NB4 (cell line): ENCODE measurements around the gene TIMM23.

Source experiments
- DNase-seq: peaks from one replicate; pipeline ENCODE4 v3.0.0; 2010; ENCODE audit warnings: low read depth
- H3K4me3 ChIP-seq: one replicate; pipeline ENCODE4 v1.5.1; 2011; ENCODE audit warnings: mild to moderate bottlenecking, low read depth, low read length, moderate library complexity
- MYC ChIP-seq: IDR thresholded peaks from 2 replicates; pipeline ENCODE4 v1.6.1; 2011; ENCODE audit warnings: low read depth, low read length
- POLR2A ChIP-seq: IDR thresholded peaks from 2 replicates; pipeline ENCODE4 v1.6.1; 2011; ENCODE audit warnings: mild to moderate bottlenecking; ENCODE audit not compliant: insufficient read length; ENCODE audit errors: extremely low read depth
- TF ChIP-seq, protein P1 (sequence below): IDR thresholded peaks from 2 replicates; pipeline ENCODE4 v1.6.1; 2011; ENCODE audit warnings: low read depth, low read length
- TF ChIP-seq, protein P2 (sequence below): IDR thresholded peaks from one replicate; pipeline ENCODE4 v1.5.1; 2012; ENCODE audit warnings: low read depth, low read length

Gene TIMM23

DNA sequence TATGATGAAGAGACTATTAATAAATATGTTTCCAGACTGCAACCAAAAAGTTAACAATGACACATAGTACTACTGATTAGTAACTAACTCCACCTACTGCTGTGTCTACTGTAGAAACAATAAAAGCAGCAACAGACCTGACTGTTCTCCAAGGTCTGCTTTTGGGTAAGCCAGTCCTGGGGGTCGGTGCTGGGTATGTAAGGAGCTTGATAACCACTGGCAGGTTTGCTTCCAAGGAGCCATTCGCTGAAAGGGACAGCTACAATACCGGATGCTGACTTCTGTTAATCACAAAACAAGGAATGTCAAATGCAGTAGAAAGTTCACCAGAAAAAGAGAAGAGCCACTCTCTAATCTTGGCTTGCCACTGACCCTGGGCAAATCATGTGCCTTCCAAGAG lies 40.5 kb downstream of the TIMM23 start:
- H3K4me3 ChIP-seq, result no peak overlapping the region
- no peak for DNase-seq
- no peak for TF ChIP-seq MYC
- TF ChIP-seq, protein P1, sequence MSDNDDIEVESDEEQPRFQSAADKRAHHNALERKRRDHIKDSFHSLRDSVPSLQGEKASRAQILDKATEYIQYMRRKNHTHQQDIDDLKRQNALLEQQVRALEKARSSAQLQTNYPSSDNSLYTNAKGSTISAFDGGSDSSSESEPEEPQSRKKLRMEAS, result no peak
- TF ChIP-seq POLR2A, result no peak
- TF ChIP-seq, protein P2, sequence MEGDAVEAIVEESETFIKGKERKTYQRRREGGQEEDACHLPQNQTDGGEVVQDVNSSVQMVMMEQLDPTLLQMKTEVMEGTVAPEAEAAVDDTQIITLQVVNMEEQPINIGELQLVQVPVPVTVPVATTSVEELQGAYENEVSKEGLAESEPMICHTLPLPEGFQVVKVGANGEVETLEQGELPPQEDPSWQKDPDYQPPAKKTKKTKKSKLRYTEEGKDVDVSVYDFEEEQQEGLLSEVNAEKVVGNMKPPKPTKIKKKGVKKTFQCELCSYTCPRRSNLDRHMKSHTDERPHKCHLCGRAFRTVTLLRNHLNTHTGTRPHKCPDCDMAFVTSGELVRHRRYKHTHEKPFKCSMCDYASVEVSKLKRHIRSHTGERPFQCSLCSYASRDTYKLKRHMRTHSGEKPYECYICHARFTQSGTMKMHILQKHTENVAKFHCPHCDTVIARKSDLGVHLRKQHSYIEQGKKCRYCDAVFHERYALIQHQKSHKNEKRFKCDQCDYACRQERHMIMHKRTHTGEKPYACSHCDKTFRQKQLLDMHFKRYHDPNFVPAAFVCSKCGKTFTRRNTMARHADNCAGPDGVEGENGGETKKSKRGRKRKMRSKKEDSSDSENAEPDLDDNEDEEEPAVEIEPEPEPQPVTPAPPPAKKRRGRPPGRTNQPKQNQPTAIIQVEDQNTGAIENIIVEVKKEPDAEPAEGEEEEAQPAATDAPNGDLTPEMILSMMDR, result no peak

DNA sequence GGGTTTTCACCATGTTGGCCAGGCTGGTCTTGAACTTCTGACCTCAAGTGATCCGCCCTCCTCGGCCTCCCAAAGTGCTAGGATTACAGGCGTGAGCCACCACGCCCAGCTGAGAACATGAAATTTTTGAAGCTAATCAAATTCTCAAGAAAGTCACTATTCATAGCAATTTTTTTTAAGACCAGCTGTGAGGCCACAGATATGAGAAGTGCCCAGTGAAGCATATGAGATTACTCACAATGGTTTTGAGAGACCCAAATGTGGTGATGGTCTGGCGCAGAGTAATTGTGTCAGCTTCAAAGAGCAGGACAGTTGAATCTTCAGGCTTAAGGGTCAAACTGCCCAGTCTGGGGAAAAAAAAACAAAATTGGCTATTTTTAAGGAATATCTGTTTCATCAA lies 41.9 kb downstream of the TIMM23 start:
- TF ChIP-seq MYC, result no peak
- TF ChIP-seq, protein P2, result no peak
- TF ChIP-seq, protein P1, result no peak
- TF ChIP-seq POLR2A, result no peak
- no peak for DNase-seq
- no peak overlapping the region for H3K4me3 ChIP-seq

DNA sequence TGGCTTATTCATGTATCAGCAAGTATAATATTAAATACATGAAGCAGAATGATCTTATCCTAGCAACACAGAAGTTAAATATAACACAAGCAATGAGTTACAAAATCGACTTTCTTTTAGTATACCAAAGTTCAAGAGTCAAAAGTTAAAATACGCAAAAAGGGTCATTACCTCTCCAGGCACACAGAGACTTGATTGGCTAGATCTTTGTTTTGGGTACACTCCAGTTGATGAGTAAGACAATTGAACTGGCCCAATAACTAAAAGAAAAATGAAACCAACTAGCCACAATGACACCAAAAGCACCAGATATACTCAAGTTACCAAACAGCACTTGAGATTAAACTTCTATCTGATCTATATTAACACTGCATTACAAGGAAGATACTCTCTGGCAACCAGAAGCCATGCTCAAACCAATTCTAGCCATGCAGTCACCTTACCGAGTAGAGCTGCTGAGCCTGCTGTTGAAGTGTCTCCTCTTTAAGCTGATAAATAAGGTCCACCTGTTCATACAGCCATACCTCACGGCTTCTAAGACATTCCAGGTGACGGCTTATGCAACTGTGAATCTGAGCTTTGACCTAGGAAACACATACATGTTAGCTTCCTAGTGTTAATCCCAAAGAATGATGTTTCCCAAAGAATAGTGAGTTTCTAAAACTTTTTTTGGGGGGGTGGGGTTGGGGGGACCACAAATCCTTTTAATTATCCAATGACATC lies 42.6 kb downstream of the TIMM23 start:
- DNase-seq, result no peak

DNA sequence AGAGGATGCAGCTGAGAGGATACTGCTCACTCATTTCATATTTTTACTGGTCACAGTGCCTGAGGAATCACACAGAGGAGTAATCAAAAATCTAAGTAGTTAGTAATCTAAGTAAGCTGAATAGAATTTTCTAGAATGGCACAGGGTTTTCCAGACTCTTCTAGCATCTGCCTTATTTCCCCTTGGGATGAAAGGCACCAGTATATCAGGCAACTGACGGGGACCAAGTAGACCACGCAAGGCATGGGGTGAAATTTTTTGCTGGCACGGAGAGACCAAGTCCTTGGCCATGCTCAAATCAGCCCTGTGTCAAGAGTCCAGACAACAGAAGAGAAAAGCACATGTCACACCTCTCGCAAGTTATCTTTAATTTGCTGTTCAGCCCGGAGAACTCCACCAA lies 43.9 kb downstream of the TIMM23 start:
- no peak overlapping the region for H3K4me3 ChIP-seq
- TF ChIP-seq, protein P2, result no peak
- TF ChIP-seq POLR2A (no peak), MYC (no peak)
- TF ChIP-seq, protein P1, result no peak
- DNase-seq, result no peak

More for the DNA sequence above, 42.6 kb downstream of the TIMM23 start:
- TF ChIP-seq, protein P2, result no peak
- TF ChIP-seq MYC, result no peak
- no peak for TF ChIP-seq POLR2A
- TF ChIP-seq, protein P1, result no peak
- no peak overlapping the region for H3K4me3 ChIP-seq

DNA sequence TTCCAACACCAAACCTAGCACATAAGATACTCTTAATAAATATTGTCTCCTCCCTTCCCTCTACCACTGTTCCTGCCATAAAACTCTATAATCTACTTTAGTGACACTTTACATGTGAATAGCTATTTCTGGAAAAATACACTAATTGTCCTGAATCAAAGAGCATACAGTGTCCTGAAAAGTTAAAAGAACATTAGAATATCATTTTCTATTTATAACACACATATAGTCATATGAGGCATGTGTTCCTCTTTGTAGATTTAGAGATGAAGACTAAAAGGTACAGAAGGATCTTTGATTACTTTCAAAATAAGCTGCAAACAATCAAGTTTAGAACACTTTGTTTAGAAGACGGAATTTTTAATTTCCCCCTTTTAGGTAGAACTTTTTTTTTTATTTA lies 44.5 kb downstream of the TIMM23 start:
- no peak overlapping the region for H3K4me3 ChIP-seq
- DNase-seq, result no peak
- no peak for TF ChIP-seq MYC
- no peak for TF ChIP-seq POLR2A
- TF ChIP-seq, protein P1, result no peak
- TF ChIP-seq, protein P2, result no peak
